Psoas muscle (tissue), 8 donors: ENCODE results near the gene TSC2. TPM values are rescaled to one million over a fixed set of nuclear protein-coding genes. Genes with fewer than 3 reads are reported as not detected.
"Not testable (repeated sequence)": the region's sequence is repeated elsewhere in the genome, so short reads cannot be mapped to it uniquely, and the experiment has no call there.

ENCODE experiments used
- ATAC-seq, 4 donors: fragments of 200-7000 bp; cut with Tn5 transposase; one replicate each; pipeline ENCODE4 v1.9.1; 2020; ENCODE audit warnings: moderate library complexity in 3 of 4, mild to moderate bottlenecking in 2 of 4
- DNase-seq, 2 donors: peaks; one replicate each; pipeline ENCODE4 v3.0.0-alpha.2; 2020
- H3K27ac ChIP-seq: fragments of 200-600 bp; one replicate; pipeline ENCODE4 v1.8.0; 2022
- H3K27me3 ChIP-seq, 3 donors: fragments of 200-600 bp in 1 of 3; one replicate each; pipeline versions ENCODE4 v1.6.1 to v1.8.0; 2013 to 2022; ENCODE audit warnings: low read length in 2 of 3, mild to moderate bottlenecking in 2 of 3, moderate library complexity in 1 of 3; ENCODE audit not compliant: insufficient read depth in 3 of 3
- H3K36me3 ChIP-seq, 2 donors: fragments of 200-600 bp in 1 of 2; one replicate each; pipeline versions ENCODE4 v1.6.1 to v1.8.0; 2013 to 2022; ENCODE audit warnings: low read depth in 1 of 2, mild to moderate bottlenecking in 1 of 2, moderate library complexity in 1 of 2; ENCODE audit not compliant: insufficient read depth in 1 of 2
- H3K4me1 ChIP-seq: fragments of 200-600 bp; one replicate; pipeline ENCODE4 v1.8.0; 2022
- H3K4me3 ChIP-seq: fragments of 200-600 bp; one replicate; pipeline ENCODE4 v1.8.0; 2022; ENCODE audit warnings: mild to moderate bottlenecking
- H3K9me3 ChIP-seq: fragments of 200-600 bp; one replicate; pipeline ENCODE4 v1.8.0; 2022
- CTCF ChIP-seq: fragments of 200-600 bp; IDR thresholded peaks from one replicate; pipeline ENCODE4 v1.8.0; 2022; ENCODE audit warnings: antibody characterized with exemption
- WGBS, 3 donors: extraction: QIAGEN DNeasy Blood & Tissue Kit; methylation state at CpG; one replicate each; pipeline versions ENCODE4 v1.1.6 to v1.1.7; 2013; 5-methylcytosine and 5-hydroxymethylcytosine counted together
- intact Hi-C, 2 donors: fragments of 100-400 bp; cut with DNase I; formaldehyde crosslinking; loops; one replicate each; pipeline versions ENCODE4 v1.11.0 to v1.14.2; 2022
- polyA plus RNA-seq, 3 donors: library from polyadenylated mRNA; stranded (reverse); fragments of 200-250 nt; gene quantifications; one replicate each; pipeline ENCODE4 v1.2.3, GENCODE V29; 2013
- total RNA-seq, 4 donors: library from RNA; stranded (reverse); fragmentation: NEBNext Ultra II Directional in 2 of 4; extraction: Animal tissue kit (Norgen Biotek cat#: 25700) in 2 of 4; gene quantifications; one replicate each; pipeline versions ENCODE4 v1.2.1 to v1.2.4, GENCODE V29; 2021 to 2023
- donor health status: healthy with polysubstance abuse.
- donor health status: DM: no; HTN: no; CAD: no; lungs with moderate emphysema.
- donor health status: Bipolar disorder and iron deficiency.
- donor health status: healthy.
- donor health status: DM: yes; HTN: yes; CAD: no.
- donor health status: DM: no; HTN: no; CAD: no.
- donor health status: DM: no; HTN: no; CAD: no.
- donor health status: DM: yes; HTN: yes; CAD: no.

TSC2 gene
- total and polyA plus RNA-seq, 7 donors: 27.8 to 89.9 (median 60.8) TPM

GRCh38 chr16:2102471-2102870 lies 54.7 kb downstream of the TSC2 start:
- no peak for ATAC-seq
- intact Hi-C loops: no loop called here
- H3K9me3 ChIP-seq: no peaks in the 10 kb centered on the region

GRCh38 chr16:2104464-2104863 lies 56.7 kb downstream of the TSC2 start:
- intact Hi-C loops, DNase-seq, H3K4me3 ChIP-seq, H3K4me1 ChIP-seq, ATAC-seq, H3K27me3 ChIP-seq, H3K27ac ChIP-seq, H3K9me3 ChIP-seq: not testable (repeated sequence)
- H3K36me3 ChIP-seq: peaks cover 0 to 78% of the 10 kb centered on the region in 2 donors
- 87 to 91% (median 90%) methylated on average over 8 to 17 of the region's 20 CpGs for WGBS, 3 donors

More at GRCh38 chr16:2102471-2102870, 54.7 kb downstream of the TSC2 start:
- WGBS, 3 donors: 89 to 94% (median 91%) methylated on average over 15 to 19 of the region's 19 CpGs
- no peak for DNase-seq
- Histone ChIP-seq H3K27ac (no peak overlapping the region), H3K4me3 (no peak overlapping the region), H3K4me1 (no peaks in the 10 kb centered on the region), H3K27me3 (no peaks in the 10 kb centered on the region), H3K36me3 (peaks cover 0 to 72% of the 10 kb centered on the region in 2 donors)
- no peak for TF ChIP-seq CTCF

- ATAC-seq, H3K9me3 ChIP-seq, H3K4me3 ChIP-seq, H3K27me3 ChIP-seq, H3K27ac ChIP-seq, H3K4me1 ChIP-seq, DNase-seq, intact Hi-C loops: not testable (repeated sequence)
- 92 to 97% (median 93%) methylated on average over 11 to 21 of the region's 21 CpGs for WGBS, 3 donors
- peaks cover 0 to 76% of the 10 kb centered on the region in 2 donors for H3K36me3 ChIP-seq
Measured at GRCh38 chr16:2105291-2105690, 57.5 kb downstream of the TSC2 start.

- WGBS, 3 donors: 66 to 86% (median 81%) methylated on average over 14 to 19 of the region's 22 CpGs
- H3K9me3 ChIP-seq, intact Hi-C loops, H3K4me3 ChIP-seq, H3K4me1 ChIP-seq, H3K27ac ChIP-seq, H3K27me3 ChIP-seq, ATAC-seq, DNase-seq: not testable (repeated sequence)
- H3K36me3 ChIP-seq: peaks cover 0 to 76% of the 10 kb centered on the region in 2 donors
Measured at GRCh38 chr16:2105769-2106168, 58.0 kb downstream of the TSC2 start.

- ATAC-seq, H3K27me3 ChIP-seq, DNase-seq, H3K4me3 ChIP-seq, intact Hi-C loops, H3K4me1 ChIP-seq, H3K27ac ChIP-seq, H3K9me3 ChIP-seq: not testable (repeated sequence)
- 89 to 94% (median 91%) methylated on average over 30 to 38 of the region's 38 CpGs for WGBS, 3 donors
- peaks cover 0 to 76% of the 10 kb centered on the region in 2 donors for H3K36me3 ChIP-seq
Measured at GRCh38 chr16:2106211-2106610, 58.4 kb downstream of the TSC2 start.

- H3K9me3 ChIP-seq, H3K4me1 ChIP-seq, intact Hi-C loops, H3K4me3 ChIP-seq, H3K27me3 ChIP-seq, H3K27ac ChIP-seq, ATAC-seq, DNase-seq: not testable (repeated sequence)
- H3K36me3 ChIP-seq: peaks cover 0 to 74% of the 10 kb centered on the region in 2 donors
- 78 to 86% (median 82%) methylated on average over 13 to 17 of the region's 17 CpGs for WGBS, 3 donors
Measured at GRCh38 chr16:2107121-2107790, 59.5 kb downstream of the TSC2 start.

GRCh38 chr16:2107791-2108125 lies 60.0 kb downstream of the TSC2 start:
- H3K27me3 ChIP-seq, H3K27ac ChIP-seq, H3K9me3 ChIP-seq, intact Hi-C loops, H3K4me1 ChIP-seq, DNase-seq, H3K4me3 ChIP-seq: not testable (repeated sequence)
- peak in 1 of 4 donors; percentile 3 for ATAC-seq
- peaks cover 0 to 73% of the 10 kb centered on the region in 2 donors for H3K36me3 ChIP-seq
- 92 to 95% (median 94%) methylated on average over 18 to 23 of the region's 23 CpGs for WGBS, 3 donors

- ATAC-seq: peak; percentile 12 to 22 (median 13)
- H3K27ac ChIP-seq, H3K9me3 ChIP-seq, intact Hi-C loops, DNase-seq, H3K4me3 ChIP-seq, H3K4me1 ChIP-seq, H3K27me3 ChIP-seq: not testable (repeated sequence)
- 95 to 96% (median 96%) methylated on average over 63 to 73 of the region's 73 CpGs for WGBS, 3 donors
- peaks cover 0 to 71% of the 10 kb centered on the region in 2 donors for H3K36me3 ChIP-seq
Measured at GRCh38 chr16:2108446-2109270, 60.9 kb downstream of the TSC2 start.

GRCh38 chr16:2109271-2109580 lies 61.4 kb downstream of the TSC2 start:
- H3K36me3 ChIP-seq: peaks cover 0 to 76% of the 10 kb centered on the region in 2 donors
- DNase-seq, H3K27ac ChIP-seq, H3K4me1 ChIP-seq, H3K27me3 ChIP-seq, H3K9me3 ChIP-seq, intact Hi-C loops, H3K4me3 ChIP-seq: not testable (repeated sequence)
- WGBS, 3 donors: 84 to 90% (median 86%) methylated on average over 25 of the region's 25 CpGs
- peak in 3 of 4 donors; percentile 2 to 14 (median 6) for ATAC-seq

GRCh38 chr16:2109872-2110271 lies 62.1 kb downstream of the TSC2 start:
- peak; percentile 18 to 24 (median 21) for ATAC-seq
- H3K27me3 ChIP-seq, DNase-seq, H3K27ac ChIP-seq, H3K9me3 ChIP-seq, H3K4me1 ChIP-seq, intact Hi-C loops, H3K4me3 ChIP-seq: not testable (repeated sequence)
- H3K36me3 ChIP-seq: peaks cover 0 to 81% of the 10 kb centered on the region in 2 donors
- 84 to 87% (median 85%) methylated on average over 17 to 23 of the region's 23 CpGs for WGBS, 3 donors
